Activated CD4-positive, alpha-beta T cell treated with anti-CD3 and anti-CD28 coated beads, Interleukin-2, amount 50 U/mL, for 48 hours (primary cell): ENCODE measurements around the gene SLC39A11.
"Not testable (repeated sequence)": the region's sequence is repeated elsewhere in the genome, so short reads cannot be mapped to it uniquely, and the experiment has no call there.

Experiments
- DNase-seq, 2 experiments: peaks; one replicate each; pipeline ENCODE4 v3.0.0-alpha.2; 2020

Gene SLC39A11

DNA sequence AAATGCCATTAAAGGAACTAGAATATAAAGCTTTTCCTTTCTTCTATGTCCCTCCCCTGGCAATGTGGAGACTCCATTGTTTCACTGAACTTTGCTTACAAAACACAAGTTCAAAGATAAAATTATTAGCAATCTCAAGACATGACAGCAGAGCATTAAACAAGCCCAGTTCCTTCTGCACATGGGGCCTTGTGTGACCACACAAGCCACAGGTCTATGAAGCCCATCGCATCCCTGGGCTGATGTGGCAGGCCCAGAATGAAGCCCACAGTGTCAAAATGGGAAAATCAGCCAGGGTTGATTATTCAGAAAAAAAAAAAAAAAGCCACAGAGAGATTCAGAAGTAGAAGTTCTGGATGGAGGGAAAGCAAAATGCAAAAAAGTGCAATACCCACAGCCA lies 12.9 kb upstream of the SLC39A11 start:
- DNase-seq, result no peak

DNA sequence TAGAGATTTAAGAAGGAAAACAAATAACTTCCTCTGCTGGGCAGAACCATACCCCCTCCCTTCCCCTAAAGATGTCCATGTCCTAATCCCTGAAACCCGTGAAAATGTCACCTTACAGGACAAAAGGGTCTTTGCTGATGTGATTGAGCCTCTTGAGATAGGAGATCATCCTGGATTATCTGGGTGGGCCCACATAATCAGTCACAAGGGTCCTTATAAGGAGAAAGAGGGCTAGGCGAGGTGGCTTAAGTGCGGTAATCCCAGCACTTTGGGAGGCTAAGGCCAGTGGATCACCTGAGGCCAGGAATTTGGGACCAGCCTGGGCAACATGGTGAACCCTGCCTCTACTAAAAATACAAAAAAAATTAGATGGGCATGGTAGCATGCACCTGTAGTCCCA lies 12.0 kb upstream of the SLC39A11 start:
- DNase-seq, result no peak

DNA sequence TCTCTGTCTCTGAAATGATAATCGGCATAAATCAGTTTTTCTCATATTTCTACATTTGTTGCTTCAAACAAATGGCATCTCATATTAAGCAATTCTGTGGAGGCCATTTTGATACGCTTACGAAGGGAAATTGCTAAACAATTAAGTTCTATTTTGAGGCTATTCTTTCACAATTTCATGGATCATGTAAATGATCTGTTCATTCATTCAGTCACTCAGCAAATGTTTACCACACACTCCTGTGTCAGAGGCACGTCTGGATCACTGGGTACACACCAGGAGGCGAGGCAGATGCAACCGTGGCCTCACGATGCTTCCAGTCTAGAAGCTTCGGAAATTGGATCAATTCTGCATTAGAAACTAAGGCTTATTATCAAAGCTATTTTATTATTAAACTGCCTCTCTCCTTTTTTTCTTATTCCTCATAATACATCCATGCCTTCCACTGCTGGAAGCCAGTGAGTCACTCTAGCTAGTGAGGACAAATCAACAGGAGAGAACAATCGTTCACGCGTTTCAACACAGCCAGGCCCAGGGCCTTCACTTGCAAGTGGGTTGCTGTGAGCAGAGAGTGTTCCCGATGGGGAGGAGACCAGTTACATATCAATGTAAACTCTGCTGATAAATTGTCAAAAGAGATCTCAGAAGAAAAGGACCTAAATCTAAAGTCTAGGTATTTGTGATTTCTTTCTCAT lies 11.3 kb upstream of the SLC39A11 start:
- DNase-seq, result no peak

DNA sequence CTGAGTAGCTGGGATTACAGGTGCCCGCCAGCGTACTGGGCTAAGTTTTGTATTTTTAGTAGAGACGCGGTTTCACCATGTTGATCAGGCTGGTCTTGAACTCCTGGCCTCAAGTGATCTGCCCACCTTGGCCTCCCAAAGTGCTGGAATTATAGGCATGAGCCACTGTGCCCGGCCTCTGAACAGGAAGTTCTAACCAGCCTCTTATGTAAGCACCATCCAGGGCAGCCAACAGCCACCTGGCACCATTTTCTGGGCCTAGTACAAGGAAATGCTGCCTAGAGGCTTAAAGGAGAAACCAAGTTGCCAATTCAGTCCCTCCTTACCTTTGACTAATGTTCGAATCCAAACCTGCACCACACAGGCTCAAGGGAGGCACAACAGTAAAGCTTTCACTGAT lies 8.5 kb upstream of the SLC39A11 start:
- DNase-seq, result no peak

DNA sequence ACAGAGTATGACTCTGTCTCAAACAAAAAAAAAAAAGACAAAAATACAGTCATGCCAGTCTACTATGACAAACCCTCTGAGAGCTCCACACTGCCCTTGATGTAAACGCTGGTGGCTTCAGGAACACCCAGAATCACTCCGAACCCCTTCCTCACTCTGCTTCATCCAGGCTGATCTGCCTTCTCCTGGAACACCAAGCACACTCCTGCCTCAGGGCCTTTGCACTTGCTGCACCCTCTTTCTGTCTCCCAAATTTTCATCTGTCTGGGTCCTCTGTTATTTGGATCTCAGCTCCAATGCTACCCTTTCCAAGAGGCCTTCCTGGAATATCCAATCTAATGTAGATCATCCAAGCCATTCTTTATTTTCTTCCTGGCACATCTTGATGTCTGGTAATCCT lies 7.9 kb upstream of the SLC39A11 start:
- no peak for DNase-seq

DNA sequence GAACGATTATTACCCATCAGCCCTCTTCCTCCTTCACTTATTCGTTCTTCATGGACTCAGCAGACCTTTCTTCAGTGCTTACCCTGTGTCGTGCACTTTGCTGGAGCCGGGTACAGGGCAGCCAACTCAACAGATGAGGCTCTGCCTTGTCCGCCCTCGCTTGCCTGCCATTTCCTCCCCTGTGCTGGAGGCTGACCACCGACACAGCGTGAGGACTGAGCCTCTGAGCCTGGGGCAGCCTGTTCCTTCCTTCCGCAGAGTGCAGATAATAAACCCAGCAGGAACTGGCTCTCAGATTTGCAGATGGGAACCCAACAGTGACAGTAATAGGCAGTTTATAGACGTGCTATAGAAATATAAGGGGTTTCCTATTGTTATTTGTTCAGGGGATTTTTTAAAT lies 7.0 kb upstream of the SLC39A11 start:
- DNase-seq, result no peak

DNA sequence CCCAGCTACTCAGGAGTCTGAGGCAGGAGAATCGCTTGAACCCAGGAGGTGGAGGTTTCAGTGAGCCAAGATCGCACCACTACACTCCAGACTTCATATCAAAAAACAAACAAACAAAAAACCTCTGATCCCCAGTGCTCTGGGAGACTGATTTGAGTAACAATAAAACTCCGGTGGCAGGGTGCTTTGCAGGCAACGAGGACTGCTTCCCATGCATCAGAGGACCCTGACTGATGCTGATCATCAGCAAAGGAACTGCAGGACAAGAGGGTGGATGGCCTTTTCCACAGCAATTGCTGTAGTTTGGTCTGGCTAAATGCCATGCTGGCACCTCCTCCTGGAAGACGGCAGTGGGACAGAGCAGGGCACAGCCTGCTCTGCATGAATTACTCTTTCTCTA lies 6.4 kb upstream of the SLC39A11 start:
- DNase-seq, result no peak

DNA sequence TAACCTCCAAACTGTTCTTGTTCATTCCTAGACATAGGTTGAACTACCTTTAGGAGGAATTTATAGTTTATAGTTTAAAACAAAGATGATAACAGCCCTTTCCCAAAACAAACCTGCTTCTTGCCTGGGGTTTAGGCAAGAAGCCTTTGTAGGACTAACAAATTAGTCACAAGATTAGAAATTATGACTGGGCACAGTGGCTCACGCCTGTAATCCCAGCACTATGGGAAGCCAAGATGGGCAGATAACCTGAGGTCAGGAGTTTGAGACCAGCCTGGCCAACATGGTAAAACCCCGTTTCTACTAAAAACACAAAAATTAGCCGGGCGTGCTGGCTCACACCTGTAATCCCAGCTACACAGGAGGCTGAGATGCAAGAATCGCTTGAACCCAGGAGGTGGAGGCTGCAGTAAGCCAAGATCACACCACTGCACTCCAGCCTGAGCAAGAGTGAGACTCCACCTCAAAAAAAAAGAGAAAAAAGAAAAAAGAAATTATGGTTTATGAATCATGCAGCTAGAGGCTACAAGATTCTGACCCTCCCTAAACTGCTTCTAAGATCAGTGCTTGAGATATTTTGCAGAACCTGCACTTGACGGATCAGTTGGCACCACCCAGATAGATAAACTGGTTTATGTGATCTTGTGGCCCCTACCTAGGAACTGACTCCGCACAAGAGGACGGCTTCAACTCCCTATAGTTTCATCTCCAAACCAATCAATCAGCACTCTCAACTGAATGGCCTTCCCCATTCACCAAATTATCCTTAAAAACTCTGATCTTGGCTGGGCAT lies 5.7 kb upstream of the SLC39A11 start:
- DNase-seq, result not testable (repeated sequence)

DNA sequence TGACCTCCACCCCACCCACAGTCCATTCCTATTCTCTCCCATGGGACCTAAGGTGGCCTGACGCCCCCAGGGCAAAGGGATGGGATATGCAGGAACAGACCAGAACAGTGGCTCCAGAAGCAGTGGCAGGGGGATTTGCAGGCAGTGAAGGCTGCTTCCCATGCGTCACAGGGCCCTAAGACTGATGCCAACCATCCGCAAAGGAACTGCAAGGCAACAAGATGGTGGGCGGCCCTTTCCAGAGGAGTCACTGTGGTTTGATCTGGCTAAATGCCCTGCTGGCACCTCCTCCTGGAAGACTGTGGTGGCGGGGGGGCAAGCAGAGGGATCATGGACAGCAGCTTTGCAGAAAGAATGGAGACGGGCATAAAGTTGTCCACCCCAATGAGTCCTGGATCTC lies 4.4 kb upstream of the SLC39A11 start:
- no peak for DNase-seq

DNA sequence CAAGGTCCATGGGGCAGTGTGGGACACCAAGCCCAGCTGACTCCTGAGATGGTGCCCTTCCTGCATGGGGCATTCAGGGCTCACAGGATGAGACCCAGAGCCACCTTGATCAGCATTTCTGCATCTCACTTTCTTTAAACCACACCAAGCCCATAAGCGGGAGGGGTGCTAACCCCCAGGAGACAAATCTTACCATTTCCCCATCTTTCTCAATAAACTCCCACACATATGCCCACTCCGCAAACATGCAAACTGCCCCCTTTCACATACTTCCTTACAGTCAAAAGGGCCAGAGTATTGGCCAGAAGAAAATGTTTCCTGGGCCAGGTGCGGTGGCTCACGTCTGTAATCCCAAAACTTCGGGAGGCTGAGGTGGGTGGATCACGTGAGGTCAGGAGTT lies 3.7 kb upstream of the SLC39A11 start:
- DNase-seq, result no peak

DNA sequence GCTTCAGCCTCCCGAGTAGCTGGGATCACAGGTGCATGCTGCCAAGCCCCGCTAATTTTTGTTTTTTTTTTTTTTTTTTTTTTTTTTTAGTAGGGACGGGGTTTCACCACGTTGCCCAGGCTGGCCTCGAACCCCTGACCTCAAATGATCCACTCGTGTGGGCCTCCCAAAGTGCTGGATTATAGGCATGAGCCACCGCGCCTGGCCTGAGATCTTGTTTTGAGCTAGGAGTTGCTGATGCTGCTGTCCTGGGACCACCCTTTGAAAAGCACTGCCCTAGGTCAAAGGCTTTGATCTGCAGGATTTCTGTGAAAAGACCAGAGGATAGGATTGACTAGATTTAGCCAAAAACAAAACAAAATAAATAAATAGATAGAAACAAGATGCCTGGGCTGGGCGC lies 798 bp upstream of the SLC39A11 start:
- no peak for DNase-seq

DNA sequence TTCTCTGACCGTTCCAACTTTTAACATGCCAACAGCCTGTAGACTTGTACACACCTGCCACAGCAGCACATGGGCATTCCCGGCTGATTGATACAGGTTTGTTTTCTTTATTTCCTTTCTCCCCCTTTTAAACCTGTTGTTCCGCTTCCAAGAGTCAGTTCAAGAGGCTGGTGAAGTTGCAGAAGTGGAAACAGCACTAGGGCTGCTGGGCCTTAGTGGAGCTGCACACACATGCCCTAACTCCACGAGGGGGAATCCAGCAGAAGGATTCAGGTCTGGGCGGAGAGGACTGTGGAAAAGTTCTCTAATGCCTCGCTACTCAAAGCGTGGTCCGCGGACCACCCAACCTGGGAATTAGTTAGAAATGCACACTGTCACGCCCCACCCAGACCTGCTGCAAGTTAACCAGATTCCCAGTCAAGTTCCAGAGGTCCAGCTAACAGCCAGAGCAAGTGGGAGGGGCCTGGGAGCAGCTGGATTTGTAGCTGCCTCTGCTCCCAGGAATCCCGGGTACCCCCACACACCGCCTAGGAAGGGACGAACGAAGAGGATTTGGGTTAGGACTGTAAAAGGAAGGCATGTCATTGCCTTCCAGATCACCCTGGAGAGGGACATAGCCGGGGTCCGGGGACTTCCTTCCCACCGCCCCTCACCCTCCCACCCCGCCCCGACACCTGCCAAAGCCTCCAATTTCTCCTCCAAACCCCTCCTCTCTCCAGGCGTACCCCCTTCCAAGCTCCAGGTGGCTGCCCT lies 542 bp downstream of the SLC39A11 start:
- DNase-seq, result peak; percentile 3 to 11

DNA sequence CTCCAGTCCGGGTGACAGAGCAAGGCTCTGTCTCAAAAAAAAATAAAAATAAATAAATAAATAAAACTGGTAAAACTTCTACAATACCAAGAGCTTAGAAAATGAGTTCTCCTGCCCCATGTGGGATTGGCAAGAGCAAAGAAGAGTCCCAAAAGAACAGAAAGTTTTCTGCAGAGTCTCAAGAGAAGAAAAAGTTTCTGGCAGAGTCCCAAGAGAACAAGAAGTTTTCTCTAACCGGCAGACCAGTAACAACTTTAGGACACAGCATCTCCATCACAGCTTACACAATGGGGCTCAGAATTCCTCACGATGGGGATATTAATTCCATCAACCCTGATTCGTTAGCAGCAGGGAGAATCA lies 1.1 kb downstream of the SLC39A11 start:
- no peak for DNase-seq

DNA sequence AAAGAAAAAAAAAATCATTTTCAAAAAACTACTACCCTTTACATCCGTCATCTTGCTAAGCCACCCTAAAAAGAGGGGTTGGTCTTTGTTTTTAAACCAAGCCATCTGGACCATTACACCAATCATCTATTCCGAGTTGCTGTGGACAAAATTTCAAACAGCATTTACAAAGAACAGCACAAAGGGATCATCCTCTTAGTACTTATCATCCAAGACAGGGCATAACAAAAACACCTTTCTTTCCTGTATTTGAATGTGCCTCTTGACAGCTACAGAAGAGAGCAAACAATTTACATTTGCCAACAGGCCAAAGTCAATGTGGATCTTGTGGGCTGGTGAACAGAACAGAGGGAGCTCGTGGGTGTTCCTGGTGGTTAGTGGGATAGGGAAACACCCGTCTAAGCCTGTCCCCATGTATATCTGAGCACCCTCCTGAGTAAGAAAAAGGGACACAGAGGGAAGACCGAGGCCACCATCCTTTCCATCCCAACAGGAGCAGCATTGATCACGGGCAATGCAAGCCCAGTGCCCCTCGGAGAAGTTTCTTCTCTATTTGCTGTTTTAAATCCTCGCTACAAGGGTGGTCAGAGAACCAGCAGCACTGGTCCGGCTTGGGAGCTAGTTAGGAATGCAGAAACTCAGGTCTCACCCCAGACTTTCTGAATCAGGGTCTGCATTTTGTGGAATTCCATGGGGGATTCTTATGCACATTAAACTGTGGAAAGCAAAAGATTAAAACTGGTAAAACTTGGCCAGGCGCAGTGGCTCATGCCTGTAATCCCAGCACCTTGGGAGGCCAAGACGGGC lies 1.9 kb downstream of the SLC39A11 start:
- no peak for DNase-seq

DNA sequence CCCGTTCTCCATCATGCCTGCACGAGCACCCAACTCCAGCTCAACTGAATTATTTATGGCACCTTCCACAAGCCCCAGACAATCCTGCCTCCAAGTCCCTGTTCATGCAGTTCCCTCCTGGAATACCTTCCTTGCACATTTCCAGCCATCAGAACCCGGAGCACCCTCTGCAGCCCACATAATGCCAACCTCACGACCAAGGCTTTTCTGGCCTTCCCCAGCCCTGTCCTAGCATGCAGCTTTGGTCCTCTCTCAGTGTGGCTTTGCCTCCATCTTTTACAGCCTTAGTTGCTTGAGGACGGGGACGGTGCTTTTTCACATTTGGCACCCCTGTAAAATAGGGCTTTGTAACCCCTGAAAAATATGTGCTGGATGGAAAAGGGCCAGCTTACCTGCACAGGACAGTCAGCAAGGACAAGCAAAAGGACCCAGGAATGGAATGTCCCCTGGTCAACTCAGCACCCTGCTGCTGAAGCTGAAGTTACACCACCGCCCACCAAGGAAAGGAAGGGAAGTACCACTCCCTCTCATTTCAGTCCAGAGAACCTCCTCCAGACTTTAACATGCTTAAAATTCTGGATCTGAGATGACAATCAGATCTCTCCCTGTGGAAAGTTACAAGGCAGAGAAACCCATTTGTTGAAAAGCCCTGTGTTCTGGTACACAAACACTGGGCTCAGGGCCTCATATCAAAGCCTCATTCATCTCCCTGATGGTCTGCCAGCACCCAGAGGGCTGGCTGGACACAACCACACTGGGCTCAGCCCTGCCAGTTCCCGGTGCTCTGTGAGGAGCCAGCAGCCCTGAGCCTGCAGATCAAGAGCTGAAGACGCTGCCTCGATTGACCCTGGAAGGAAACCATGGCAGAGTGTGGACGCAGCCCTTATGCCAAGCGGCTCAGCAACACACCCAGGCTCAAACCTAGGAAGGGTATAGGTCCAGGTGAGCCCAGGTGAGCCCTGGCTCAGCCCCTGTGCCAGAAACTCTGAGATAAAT lies 2.9 kb downstream of the SLC39A11 start:
- DNase-seq, result no peak

DNA sequence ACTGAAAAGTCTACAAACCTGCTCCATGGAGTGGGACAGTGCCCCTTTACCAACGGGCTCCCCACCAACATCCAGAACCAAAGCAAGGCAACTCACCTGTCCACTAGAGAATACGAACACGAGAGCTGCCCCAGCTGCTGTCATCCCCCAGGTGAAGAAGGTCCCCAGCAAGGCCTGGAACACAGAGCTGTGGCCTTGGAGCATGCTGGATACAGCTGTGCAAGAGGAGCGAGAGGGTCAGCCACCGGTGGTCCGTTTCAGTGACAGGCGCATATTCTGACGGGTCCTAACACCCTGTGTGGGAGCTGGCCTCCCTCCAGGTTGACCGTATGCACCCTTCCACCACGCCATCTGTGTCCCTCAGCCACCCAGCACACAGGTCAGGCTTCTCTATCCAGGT lies 3.9 kb downstream of the SLC39A11 start:
- DNase-seq, result no peak

DNA sequence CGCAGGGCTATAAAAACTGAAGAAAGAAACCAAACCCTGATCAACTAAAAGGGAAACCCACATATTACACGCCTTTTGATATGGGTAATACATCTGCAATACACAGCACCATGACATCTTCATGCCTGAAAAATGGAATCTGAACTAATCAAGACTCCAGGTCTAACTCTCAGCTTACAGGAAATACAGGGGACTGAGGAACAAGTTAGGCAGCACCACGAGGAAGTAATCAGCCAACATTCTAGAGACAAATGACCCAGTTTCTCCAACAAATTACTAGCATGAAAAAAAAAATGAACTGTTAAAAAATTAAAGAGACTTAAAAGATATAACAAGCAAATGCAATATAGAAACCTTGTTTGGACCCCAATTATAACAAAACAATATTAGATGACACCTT lies 9.1 kb downstream of the SLC39A11 start:
- no peak for DNase-seq

DNA sequence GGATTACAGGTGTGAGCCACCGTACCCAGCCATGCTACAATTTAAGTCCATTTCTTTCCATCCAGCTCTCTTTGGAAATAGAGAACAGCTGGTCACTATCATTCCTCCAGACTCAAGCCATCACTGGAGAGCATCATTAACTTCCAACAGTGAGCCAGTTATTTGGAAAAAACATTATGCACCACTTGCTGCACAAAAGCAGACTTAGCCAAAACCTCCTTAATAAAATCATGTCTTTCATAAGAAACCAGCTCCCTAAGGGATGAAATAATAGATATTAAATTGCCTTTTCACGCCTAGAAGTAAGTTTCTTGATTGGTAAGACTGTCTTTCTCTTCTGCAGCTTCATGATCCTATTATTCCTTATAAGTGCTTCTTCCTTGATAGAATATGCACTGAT lies 17.9 kb downstream of the SLC39A11 start:
- no peak for DNase-seq

DNA sequence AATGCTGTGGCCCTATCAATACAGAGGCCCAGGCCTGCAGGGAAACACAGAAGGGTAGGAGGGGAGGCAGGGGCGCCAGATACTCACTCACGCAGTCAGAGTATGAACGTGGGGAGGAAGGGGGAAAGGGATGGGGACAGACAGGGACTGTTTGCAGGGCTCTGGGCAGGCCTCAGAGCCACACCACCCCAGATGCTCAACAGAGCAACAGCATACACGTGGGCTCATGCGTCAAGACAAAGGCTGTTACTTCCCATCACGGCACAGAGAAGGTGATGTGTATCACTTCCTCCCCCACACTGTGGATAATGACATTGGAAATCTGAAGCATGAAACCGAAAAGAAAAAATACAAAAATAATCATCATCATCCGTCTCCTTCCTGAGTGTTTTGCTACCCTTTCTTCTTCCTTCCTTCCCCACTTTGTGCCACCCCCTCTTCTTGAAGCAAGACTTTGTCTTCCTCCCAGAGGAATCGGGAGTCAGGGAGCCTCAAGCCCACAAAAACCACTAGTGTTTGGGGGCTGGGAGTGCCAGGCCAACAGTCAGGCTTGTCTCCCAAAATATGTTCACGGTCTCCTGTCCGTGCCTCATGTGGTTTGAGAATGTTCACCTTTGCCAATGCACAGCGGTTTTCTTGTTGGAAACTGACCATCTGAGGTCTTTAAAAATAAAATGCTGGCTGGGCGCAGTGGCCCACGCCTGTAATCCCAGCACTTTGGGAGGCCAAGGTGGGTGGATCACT lies 20.1 kb downstream of the SLC39A11 start:
- no peak for DNase-seq

DNA sequence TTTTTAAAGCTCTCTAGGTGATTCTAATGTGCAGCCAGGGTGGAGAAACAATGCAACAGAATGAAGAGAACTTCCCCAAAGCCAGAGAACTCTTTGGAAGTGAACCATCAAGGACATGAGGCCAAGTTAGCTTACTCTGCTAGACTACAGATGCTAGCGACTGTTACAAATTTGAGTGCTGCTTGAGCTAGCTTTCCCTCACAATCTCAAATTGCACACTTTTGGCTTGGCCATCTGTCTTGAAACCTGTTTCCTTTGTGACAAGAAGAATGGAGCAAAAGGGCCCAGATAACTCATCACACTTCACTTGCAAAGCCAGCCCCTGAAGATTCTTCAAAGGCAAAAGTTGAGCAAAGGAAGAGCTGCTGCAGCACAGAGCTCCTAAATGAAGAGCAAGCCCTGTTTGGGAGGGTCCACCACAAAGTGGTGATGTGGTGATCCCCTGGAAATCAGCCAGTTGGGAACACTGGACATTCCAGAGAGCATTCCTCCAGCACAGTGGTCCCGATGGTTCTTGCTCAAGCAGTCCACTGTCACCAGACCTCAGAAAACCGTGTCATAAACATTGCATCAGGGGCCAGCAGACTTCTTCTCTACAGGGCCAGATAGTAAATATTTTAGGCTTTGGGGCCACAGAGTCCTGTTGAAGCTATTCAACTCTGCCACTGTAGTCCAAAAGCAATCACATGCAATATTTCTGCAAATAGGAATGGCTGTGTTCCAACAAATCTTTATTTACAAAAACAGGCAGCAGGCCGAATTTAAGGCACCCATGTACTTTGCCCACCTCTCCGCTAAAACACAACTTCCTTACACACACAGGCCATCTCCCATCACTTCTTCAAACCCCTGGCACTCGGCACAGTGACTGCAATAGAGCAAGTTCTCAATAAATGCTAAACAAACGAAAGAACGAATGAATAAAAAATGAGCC lies 21.2 kb downstream of the SLC39A11 start:
- DNase-seq, result no peak
